GM21367 (cell line): ENCODE data around the gene TMEM178B.
A peak's percentile ranks its signal among the peaks of the same experiment; 100 is the strongest.
"Not testable (repeated sequence)": the region's sequence is repeated elsewhere in the genome, so short reads cannot be mapped to it uniquely, and the experiment has no call there.

ENCODE experiments used
- ATAC-seq: cut with Tn5 transposase; IDR thresholded peaks from one replicate; pipeline ENCODE4 v1.9.1; 2021; ENCODE audit not compliant: unreplicated experiment

TMEM178B gene

GRCh38 chr7:141142058-141142457, 68.2 kb downstream of the TMEM178B start:
- ATAC-seq = no peak

GRCh38 chr7:141144921-141145629, 71.2 kb downstream of the TMEM178B start:
- no peak for ATAC-seq

- ATAC-seq = no peak
Observed at GRCh38 chr7:141145630-141145982, 71.7 kb downstream of the TMEM178B start.

GRCh38 chr7:141147482-141147881, 73.6 kb downstream of the TMEM178B start:
- no peak for ATAC-seq

- no peak for ATAC-seq
Observed at GRCh38 chr7:141150465-141150864, 76.6 kb downstream of the TMEM178B start.

- no peak for ATAC-seq
Observed at GRCh38 chr7:141151746-141152145, 77.9 kb downstream of the TMEM178B start.

GRCh38 chr7:141153231-141153630, 79.4 kb downstream of the TMEM178B start:
- ATAC-seq = no peak

- ATAC-seq = no peak
Observed at GRCh38 chr7:141154131-141154732, 80.4 kb downstream of the TMEM178B start.

GRCh38 chr7:141156407-141156806, 82.5 kb downstream of the TMEM178B start:
- no peak for ATAC-seq

- no peak for ATAC-seq
Observed at GRCh38 chr7:141157138-141157765, 83.4 kb downstream of the TMEM178B start.

GRCh38 chr7:141158561-141158960, 84.7 kb downstream of the TMEM178B start:
- peak; percentile 69 for ATAC-seq

GRCh38 chr7:141160246-141160860, 86.5 kb downstream of the TMEM178B start:
- no peak for ATAC-seq

- ATAC-seq = no peak
Observed at GRCh38 chr7:141161550-141162535, 88.0 kb downstream of the TMEM178B start.

GRCh38 chr7:141165521-141165920, 91.7 kb downstream of the TMEM178B start:
- ATAC-seq = no peak

- no peak for ATAC-seq
Observed at GRCh38 chr7:141166926-141167325, 93.1 kb downstream of the TMEM178B start.

- no peak for ATAC-seq
Observed at GRCh38 chr7:141167381-141167964, 93.6 kb downstream of the TMEM178B start.

- ATAC-seq = not testable (repeated sequence)
Observed at GRCh38 chr7:141169157-141169556, 95.3 kb downstream of the TMEM178B start.

- ATAC-seq = not testable (repeated sequence)
Observed at GRCh38 chr7:141175728-141176127, 101.9 kb downstream of the TMEM178B start.

- ATAC-seq = not testable (repeated sequence)
Observed at GRCh38 chr7:141177120-141177519, 103.3 kb downstream of the TMEM178B start.

- no peak for ATAC-seq
Observed at GRCh38 chr7:141178486-141179135, 104.7 kb downstream of the TMEM178B start.
